A549 (cell line): ENCODE measurements around the gene LGI2.

Experiments used
- BHLHE40 ChIP-seq: IDR thresholded peaks from 2 replicates; pipeline ENCODE4 v1.6.1; 2012; ENCODE audit warnings: low read depth, low read length, inconsistent platforms
- CTCF ChIP-seq: fragments of >200 bp; sonication (Bioruptor Twin); formaldehyde crosslinking; IDR thresholded peaks from 3 replicates; pipeline ENCODE4 v1.5.1; 2016
- JUNB ChIP-seq: fragments of >200 bp; sonication (Bioruptor Twin); formaldehyde crosslinking; IDR thresholded peaks from 2 replicates; pipeline ENCODE4 v1.6.1; 2016
- MYC ChIP-seq: IDR thresholded peaks from 2 replicates; pipeline ENCODE4 v1.6.1; 2012; ENCODE audit warnings: mild to moderate bottlenecking, inconsistent platforms, low read length, improper control_type of control experiment, borderline replicate concordance
- RFX5 ChIP-seq: fragments of 450-650 bp; IDR thresholded peaks from 2 replicates; pipeline ENCODE4 v1.7.1; 2014; ENCODE audit warnings: antibody characterized with exemption, mild to moderate bottlenecking, moderate library complexity

- TF ChIP-seq RFX5, result no peak
- TF ChIP-seq CTCF, result no peak
- no peak for TF ChIP-seq BHLHE40
- no peak for TF ChIP-seq JUNB
- TF ChIP-seq MYC, result no peak
Measured at GRCh38 chr4:24992968-24993367, 37.8 kb downstream of the LGI2 start.
